A204.1 (cell line): Measurements from ENCODE around the gene SOCS4.

Experiments
- FAIRE-seq: peaks from 2 replicates; lab custom pipeline; 2012; peaks lifted over from hg19 to GRCh38; lab: Jason Lieb, UNC

The SOCS4 gene

GRCh38 chr14:55085060-55085660 lies 58.1 kb downstream of the SOCS4 start:
- FAIRE-seq, result no peak

- FAIRE-seq, result no peak
Measured at GRCh38 chr14:55086938-55087337, 59.9 kb downstream of the SOCS4 start.

- no peak for FAIRE-seq
Measured at GRCh38 chr14:55088356-55088755, 61.3 kb downstream of the SOCS4 start.

- no peak for FAIRE-seq
Measured at GRCh38 chr14:55092341-55092740, 65.3 kb downstream of the SOCS4 start.

- no peak for FAIRE-seq
Measured at GRCh38 chr14:55094292-55095157, 67.5 kb downstream of the SOCS4 start.

- FAIRE-seq, result no peak
Measured at GRCh38 chr14:55097881-55098560, 71.0 kb downstream of the SOCS4 start.

- no peak for FAIRE-seq
Measured at GRCh38 chr14:55098561-55098898, 71.5 kb downstream of the SOCS4 start.
